H1 (cell line): ENCODE data around the gene C1orf210. TPM values are rescaled to one million over a fixed set of nuclear protein-coding genes. Genes with fewer than 3 reads are reported as not detected.

Source experiments
- CTCF ChIA-PET: fragments of 300-600 bp; sonication (Branson Sonifier 250); formaldehyde crosslinking; loops from one replicate; lab custom pipeline; 2021; ENCODE audit not compliant: partially characterized antibody; lab: Charles Lee
- POLR2A ChIA-PET: fragments of 300-600 bp; sonication (Branson Sonifier 250); formaldehyde crosslinking; loops from one replicate; lab custom pipeline; 2021; ENCODE audit warnings: inconsistent platforms; ENCODE audit not compliant: partially characterized antibody; lab: Charles Lee
- DNase-seq, 2 experiments: peaks; one replicate each; pipeline versions ENCODE4 v3.0.0 to v3.0.0-alpha.2; 2010 to 2022; ENCODE audit warnings: low spot score in 2 of 2, low read depth in 1 of 2, mixed read lengths in 1 of 2
- FAIRE-seq: peaks from 2 replicates; lab custom pipeline; 2011; peaks lifted over from hg19 to GRCh38; lab: Jason Lieb, UNC
- H2AFZ ChIP-seq: 2 replicates; pipeline ENCODE4 v1.8.1; 2012; ENCODE audit warnings: low read length, inconsistent platforms
- H2AK5ac ChIP-seq: 2 replicates; pipeline ENCODE4 v1.6.1; 2013; ENCODE audit warnings: low read depth, low read length
- H2BK120ac ChIP-seq: replicated peaks from 2 replicates; pipeline ENCODE3; 2013; ENCODE audit warnings: low read depth, low read length, inconsistent platforms
- H2BK12ac ChIP-seq: 2 replicates; pipeline ENCODE4 v1.6.1; 2013; ENCODE audit warnings: low read depth, low read length
- H2BK15ac ChIP-seq: 2 replicates; pipeline ENCODE4 v1.6.1; 2013; ENCODE audit warnings: low read length
- H2BK20ac ChIP-seq: 2 replicates; pipeline ENCODE4 v1.6.1; 2013; ENCODE audit warnings: low read length
- H2BK5ac ChIP-seq: 2 replicates; pipeline ENCODE4 v1.6.1; 2013; ENCODE audit warnings: low read depth, low read length
- H3K14ac ChIP-seq: 2 replicates; pipeline ENCODE4 v1.6.1; 2013; ENCODE audit warnings: inconsistent platforms; ENCODE audit not compliant: insufficient read length
- H3K18ac ChIP-seq: 2 replicates; pipeline ENCODE4 v1.6.1; 2013; ENCODE audit warnings: low read length; ENCODE audit errors: extremely low read depth
- H3K23ac ChIP-seq: 2 replicates; pipeline ENCODE4 v1.6.1; 2013; ENCODE audit warnings: inconsistent platforms; ENCODE audit not compliant: insufficient read length
- H3K23me2 ChIP-seq: 2 replicates; pipeline ENCODE4 v1.6.1; 2013; ENCODE audit warnings: low read depth, low read length
- H3K27ac ChIP-seq: 2 replicates; pipeline ENCODE4 v1.6.1; 2011; ENCODE audit warnings: low read depth, low read length, inconsistent platforms
- H3K27me3 ChIP-seq, 4 experiments: replicated peaks in 1 of 4; 1 replicate in 1 of 4; 2 replicates in 3 of 4; pipeline versions ENCODE4 v1.6.1 to v1.8.1; 2011 to 2013; ENCODE audit warnings: low read length in 3 of 4, mild to moderate bottlenecking in 3 of 4, inconsistent platforms in 2 of 4, mixed read lengths in 2 of 4, moderate library complexity in 1 of 4; ENCODE audit not compliant: control insufficient read depth in 3 of 4, insufficient read depth in 3 of 4; ENCODE audit errors: extremely low read depth in 1 of 4
- H3K36me3 ChIP-seq, 4 experiments: 2 replicates each; pipeline versions ENCODE4 v1.6.1 to v1.8.1; 2011 to 2013; ENCODE audit warnings: mild to moderate bottlenecking in 4 of 4, low read length in 3 of 4, moderate library complexity in 2 of 4, control low read depth in 1 of 4, inconsistent platforms in 1 of 4; ENCODE audit not compliant: insufficient read depth in 4 of 4, control insufficient read depth in 2 of 4
- H3K4ac ChIP-seq: replicated peaks from 2 replicates; pipeline ENCODE3; 2013; ENCODE audit warnings: low read length, low read depth, mixed read lengths, inconsistent platforms; ENCODE audit not compliant: insufficient read length
- H3K4me1 ChIP-seq, 4 experiments: replicated peaks in 1 of 4; 1 replicate in 1 of 4; 2 replicates in 3 of 4; pipeline versions ENCODE4 v1.6.1 to v1.8.1; 2011 to 2013; ENCODE audit warnings: low read length in 3 of 4, inconsistent platforms in 2 of 4, mixed read lengths in 1 of 4; ENCODE audit not compliant: insufficient read depth in 4 of 4, control insufficient read depth in 3 of 4
- H3K4me2 ChIP-seq, 2 experiments: 2 replicates each; pipeline versions ENCODE4 v1.6.1 to v1.8.1; 2011 to 2013; ENCODE audit warnings: low read depth in 2 of 2, low read length in 2 of 2, control low read depth in 1 of 2, inconsistent platforms in 1 of 2, mild to moderate bottlenecking in 1 of 2; ENCODE audit not compliant: insufficient read depth in 1 of 2
- H3K4me3 ChIP-seq, 4 experiments: fragments of 200-600, 300-600 bp in 1 of 4; sonication (generic), shearing (Covaris generic), sonication (Bioruptor Twin) in 1 of 4; 2 replicates each; pipeline versions ENCODE4 v1.5.1 to v1.8.1; 2011 to 2016; ENCODE audit warnings: low read length in 4 of 4, low read depth in 3 of 4, control low read depth in 2 of 4, inconsistent platforms in 2 of 4, mild to moderate bottlenecking in 2 of 4, mixed read lengths in 1 of 4, moderate library complexity in 1 of 4; ENCODE audit not compliant: insufficient read depth in 2 of 4; ENCODE audit errors: extremely low read depth in 1 of 4
- H3K56ac ChIP-seq: replicated peaks from 2 replicates; pipeline ENCODE3; 2013; ENCODE audit warnings: low read depth, mild to moderate bottlenecking, mixed read lengths, low read length, inconsistent platforms; ENCODE audit not compliant: insufficient read length
- H3K79me1 ChIP-seq: 2 replicates; pipeline ENCODE4 v1.6.1; 2013; ENCODE audit warnings: low read depth, low read length, control low read depth
- H3K79me2 ChIP-seq, 2 experiments: 2 replicates each; pipeline versions ENCODE4 v1.6.1 to v1.8.1; 2012 to 2013; ENCODE audit warnings: low read length in 2 of 2, mild to moderate bottlenecking in 2 of 2, inconsistent platforms in 1 of 2; ENCODE audit not compliant: insufficient read depth in 2 of 2, control insufficient read depth in 1 of 2
- H3K9ac ChIP-seq, 4 experiments: replicated peaks in 1 of 4; 1 replicate in 1 of 4; 2 replicates in 3 of 4; pipeline versions ENCODE4 v1.6.1 to v1.8.1; 2011 to 2013; ENCODE audit warnings: low read depth in 3 of 4, low read length in 3 of 4, control low read depth in 2 of 4, mild to moderate bottlenecking in 2 of 4, moderate library complexity in 2 of 4, inconsistent platforms in 1 of 4; ENCODE audit errors: extremely low read depth in 1 of 4
- H3K9me3 ChIP-seq, 2 experiments: 2 replicates each; pipeline versions ENCODE4 v1.6.1 to v1.8.1; 2012 to 2013; ENCODE audit warnings: mild to moderate bottlenecking in 2 of 2, moderate library complexity in 2 of 2, control low read depth in 1 of 2, inconsistent platforms in 1 of 2, low read depth in 1 of 2, low read length in 1 of 2, mixed read lengths in 1 of 2; ENCODE audit not compliant: insufficient read depth in 2 of 2
- H4K20me1 ChIP-seq, 2 experiments: replicated peaks in 1 of 2; 2 replicates each; pipeline versions ENCODE3 to v1.8.1; 2011 to 2013; ENCODE audit warnings: inconsistent platforms in 2 of 2, low read length in 2 of 2, mild to moderate bottlenecking in 1 of 2; ENCODE audit not compliant: insufficient read depth in 2 of 2, control insufficient read depth in 1 of 2
- H4K5ac ChIP-seq: 2 replicates; pipeline ENCODE4 v1.6.1; 2013; ENCODE audit warnings: low read length, low read depth, mixed read lengths, inconsistent platforms; ENCODE audit not compliant: insufficient read length
- H4K8ac ChIP-seq: 2 replicates; pipeline ENCODE4 v1.8.0; 2013; ENCODE audit warnings: mild to moderate bottlenecking, moderate library complexity, low read length, inconsistent platforms; ENCODE audit not compliant: insufficient read depth; ENCODE audit errors: extremely low read depth
- H4K91ac ChIP-seq: replicated peaks from 2 replicates; pipeline ENCODE3; 2013; ENCODE audit warnings: low read length, mixed read lengths, inconsistent platforms; ENCODE audit not compliant: insufficient read length
- CHD2 ChIP-seq: IDR thresholded peaks from 2 replicates; pipeline ENCODE4 v1.6.1; 2012; ENCODE audit warnings: low read length, improper control_type of control experiment
- CTBP2 ChIP-seq: IDR thresholded peaks from 2 replicates; pipeline ENCODE4 v1.7.0; 2011; ENCODE audit warnings: borderline replicate concordance, mild to moderate bottlenecking, moderate library complexity, mixed read lengths, low read length; ENCODE audit not compliant: insufficient read depth, insufficient read length
- EGR1 ChIP-seq: IDR thresholded peaks from 2 replicates; pipeline ENCODE4 v1.6.1; 2011; ENCODE audit warnings: low read depth, low read length, borderline replicate concordance
- EP300 ChIP-seq, 2 experiments: IDR thresholded peaks; 1 replicate in 1 of 2; 2 replicates in 1 of 2; pipeline ENCODE4 v1.6.1; 2011 to 2012; ENCODE audit warnings: low read depth in 2 of 2, low read length in 2 of 2, mild to moderate bottlenecking in 2 of 2, borderline replicate concordance in 1 of 2, inconsistent platforms in 1 of 2, moderate library complexity in 1 of 2
- FOSL1 ChIP-seq: IDR thresholded peaks from 2 replicates; pipeline ENCODE4 v1.6.1; 2011; ENCODE audit warnings: mild to moderate bottlenecking, low read depth, low read length, moderate library complexity; ENCODE audit not compliant: insufficient read depth
- MAX ChIP-seq: IDR thresholded peaks from 2 replicates; pipeline ENCODE4 v1.6.1; 2012; ENCODE audit warnings: inconsistent platforms
- NRF1 ChIP-seq: IDR thresholded peaks from 2 replicates; pipeline ENCODE4 v1.6.1; 2011; ENCODE audit warnings: mild to moderate bottlenecking, low read depth, low read length, improper control_type of control experiment
- SP2 ChIP-seq: IDR thresholded peaks from 2 replicates; pipeline ENCODE4 v1.6.1; 2012; ENCODE audit warnings: mild to moderate bottlenecking, low read length, inconsistent platforms
- SP4 ChIP-seq: IDR thresholded peaks from 2 replicates; pipeline ENCODE4 v1.6.1; 2012; ENCODE audit warnings: low read length, inconsistent platforms
- TAF7 ChIP-seq: optimal IDR thresholded peaks from 2 replicates; pipeline ENCODE3; 2011; ENCODE audit warnings: low read depth, mild to moderate bottlenecking, inconsistent platforms, low read length, moderate library complexity, borderline replicate concordance
- TCF12 ChIP-seq: IDR thresholded peaks from 2 replicates; pipeline ENCODE4 v1.6.1; 2011; ENCODE audit warnings: low read depth, mild to moderate bottlenecking, low read length
- WGBS, 2 experiments: shearing (Covaris generic) in 1 of 2; methylation state at CpG; one replicate each; pipeline versions ENCODE4 v1.1.6 to v1.1.7; 2013 to 2015; ENCODE audit warnings: low lambda C conversion rate in 2 of 2, mixed read lengths in 2 of 2, inconsistent platforms in 1 of 2, low coverage in 1 of 2, missing lambda C conversion rate in 1 of 2; ENCODE audit not compliant: insufficient replicate concordance in 2 of 2, insufficient coverage in 1 of 2, insufficient read length in 1 of 2; ENCODE audit errors: extremely low coverage in 1 of 2, missing lambda C conversion rate in 1 of 2; 5-methylcytosine and 5-hydroxymethylcytosine counted together
- polyA plus RNA-seq, 7 experiments: library from polyadenylated mRNA; depleted of rRNA in 3 of 7; stranded (reverse) in 5 of 7; unstranded in 2 of 7; fragments of >200 nt in 5 of 7; fragments of 200-250 nt in 2 of 7; gene quantifications; 1 replicate in 5 of 7; 2 replicates in 1 of 7; 4 replicates in 1 of 7; pipeline versions ENCODE4 v1.2.1 to v1.2.3, GENCODE V29; 2011 to 2013; ENCODE audit warnings: missing spikeins in 2 of 7, mixed read lengths in 2 of 7
- total RNA-seq: library from RNA; stranded (reverse); fragmentation: NEBNext Ultra II Directional; extraction: Animal tissue kit (Norgen Biotek cat#: 25700); gene quantifications from 2 replicates; pipeline ENCODE4 v1.2.1, GENCODE V29; 2021
- TF ChIP-seq, protein P1 (sequence below): IDR thresholded peaks from 2 replicates; pipeline ENCODE4 v1.6.1; 2012; ENCODE audit warnings: inconsistent platforms

The C1orf210 gene
- total and polyA plus RNA-seq, 2 of the 8 experiments (the other 6 are each of a cell fraction or from before 2014, with no cell fraction given) = 12.0 to 27.9 TPM

DNA sequence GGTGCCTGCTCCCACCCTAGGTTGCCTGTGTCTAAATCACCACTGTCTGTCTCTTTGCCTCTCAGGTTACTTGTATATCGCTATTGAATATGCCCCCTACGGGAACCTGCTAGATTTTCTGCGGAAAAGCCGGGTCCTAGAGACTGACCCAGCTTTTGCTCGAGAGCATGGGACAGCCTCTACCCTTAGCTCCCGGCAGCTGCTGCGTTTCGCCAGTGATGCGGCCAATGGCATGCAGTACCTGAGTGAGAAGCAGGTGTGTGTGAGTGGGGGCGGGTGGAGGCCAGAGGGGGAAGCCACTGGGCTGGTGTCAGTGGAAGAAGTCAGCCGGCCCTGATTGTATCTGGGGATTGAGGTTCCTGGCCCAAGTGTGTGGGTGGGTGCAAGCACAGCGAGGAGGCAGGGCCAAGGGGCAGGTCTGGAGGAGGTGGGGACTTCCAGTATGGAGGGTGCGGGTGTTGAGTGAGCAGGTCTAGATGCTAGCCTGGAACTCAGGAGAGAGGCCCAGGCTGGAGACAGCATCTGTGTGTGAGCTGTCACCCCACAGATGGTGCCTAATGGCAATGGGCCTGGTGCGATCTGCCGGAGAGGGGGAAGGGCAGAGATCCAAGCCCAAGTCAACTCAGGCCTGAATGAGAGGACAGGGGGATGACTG, 32.6 kb upstream of the C1orf210 start:
- H3K79me2 ChIP-seq = no peaks in the 10 kb centered on the region
- ChIA-PET POLR2A (interaction anchor here (0.9 to 1.2 kb wide), 3 partner anchors 46 to 86 kb away, joined by 3 read pairs; no protein-coding TSS in a partner anchor), CTCF (interaction anchor here (0.6 to 3.9 kb wide), 5 partner anchors 12 to 33 kb away, joined by 3 to 19 read pairs (median 4); partner anchors contain the start of gene C1orf210)
- peak overlapping the region; percentile 32 for H3K18ac ChIP-seq
- H3K4me3 ChIP-seq = no peak overlapping the region
- H2AK5ac ChIP-seq = peak overlapping the region; percentile 39; the same call in 1 of the 2 replicates
- H3K9ac ChIP-seq = no peak overlapping the region
- no peak overlapping the region for H2BK20ac ChIP-seq
- no peak overlapping the region for H3K27ac ChIP-seq
- no peak overlapping the region for H3K4ac ChIP-seq
- no peaks in the 10 kb centered on the region for H3K23me2 ChIP-seq
- H4K8ac ChIP-seq = no peak overlapping the region
- no peak overlapping the region for H3K56ac ChIP-seq
- H2BK12ac ChIP-seq = no peak overlapping the region
- H3K4me1 ChIP-seq = peaks cover 0 to 5% (median 0%) of the 10 kb centered on the region in 4 experiments; a peak in 1 of 7 replicates
- H4K91ac ChIP-seq = no peak overlapping the region
- H2AFZ ChIP-seq = no peak overlapping the region
- 92% methylated on average over 15 of the region's 15 CpGs; no CpG with 5 or more reads in 1 of the 2 experiments for WGBS, 2 experiments
- H4K5ac ChIP-seq = no peak overlapping the region
- H3K79me1 ChIP-seq = no peaks in the 10 kb centered on the region
- DNase-seq (no peak), FAIRE-seq (no peak)
- H3K9me3 ChIP-seq = no peaks in the 10 kb centered on the region
- H3K36me3 ChIP-seq = no peaks in the 10 kb centered on the region
- H2BK15ac ChIP-seq = no peak overlapping the region
- no peaks in the 10 kb centered on the region for H4K20me1 ChIP-seq
- no peaks in the 10 kb centered on the region; a peak in 1 of 7 replicates for H3K27me3 ChIP-seq
- H2BK5ac ChIP-seq = no peak overlapping the region
- no peak overlapping the region for H3K23ac ChIP-seq
- no peak overlapping the region for H2BK120ac ChIP-seq
- H3K14ac ChIP-seq = no peak overlapping the region
- H3K4me2 ChIP-seq = no peak overlapping the region
- no peak for TF ChIP-seq SP4
- TF ChIP-seq EP300 (IDR thresholded peaks at IDR 0.05; ENCODE audit: borderline replicate concordance in 1 of 2, low read depth in 2 of 2, low read length in 2 of 2) = no peak
- TF ChIP-seq CHD2 = no peak
- no peak for TF ChIP-seq MAX
- TF ChIP-seq TCF12 = no peak
- no peak for TF ChIP-seq TAF7
- TF ChIP-seq, protein P1, sequence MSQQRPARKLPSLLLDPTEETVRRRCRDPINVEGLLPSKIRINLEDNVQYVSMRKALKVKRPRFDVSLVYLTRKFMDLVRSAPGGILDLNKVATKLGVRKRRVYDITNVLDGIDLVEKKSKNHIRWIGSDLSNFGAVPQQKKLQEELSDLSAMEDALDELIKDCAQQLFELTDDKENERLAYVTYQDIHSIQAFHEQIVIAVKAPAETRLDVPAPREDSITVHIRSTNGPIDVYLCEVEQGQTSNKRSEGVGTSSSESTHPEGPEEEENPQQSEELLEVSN = no peak
- no peak for TF ChIP-seq SP2
- no peak for TF ChIP-seq NRF1
- no peak for TF ChIP-seq CTBP2
- TF ChIP-seq EGR1 = no peak
- no peak for TF ChIP-seq FOSL1
